ENCODE data around the gene RAD9B. TPM values are rescaled to one million over a fixed set of nuclear protein-coding genes. Genes with fewer than 3 reads are reported as not detected.

The RAD9B gene
- total and polyA plus RNA-seq, 2 experiments from 2014 or later = 0.19 to 0.97 TPM

DNA sequence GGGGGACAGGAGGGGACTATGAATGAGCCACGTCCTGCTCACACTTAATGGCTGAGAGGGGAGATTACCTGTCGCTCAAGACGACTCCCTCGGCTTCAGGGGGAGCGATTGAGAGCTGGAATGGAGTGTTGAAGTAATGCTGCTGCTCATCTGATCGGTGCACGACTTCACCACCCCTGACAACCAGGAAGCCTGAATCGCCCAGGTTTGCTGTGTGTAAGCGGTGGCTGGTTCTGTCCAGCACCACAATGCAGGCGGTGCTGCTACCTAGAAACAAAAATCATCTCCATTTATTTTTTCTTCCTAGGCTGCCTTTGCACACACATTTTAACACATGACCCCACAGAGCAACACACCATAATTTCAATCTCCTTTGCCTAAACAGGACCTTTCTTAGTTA lies 43.7 kb downstream of the RAD9B start:
- Histone ChIP-seq H3K4me3 (no peak overlapping the region; the same call in 1 of the 2 replicates), H3K79me2 (ENCODE audit: insufficient read depth) (0 out of 2 replicates have a peak, but pooled peaks cover 5% of the 10 kb centered on the region), H3K4me1 (ENCODE audit: insufficient read depth) (peaks cover 31% of the 10 kb centered on the region), H3K27me3 (replicated peaks; ENCODE audit: insufficient read depth) (no peaks in the 10 kb centered on the region), H3K27ac (peak overlapping the region; percentile 25; the same call in 1 of the 2 replicates), H3K4me2 (ENCODE audit: unreplicated experiment) (peak overlapping the region; percentile 55), H3K9me3 (ENCODE audit: low read depth) (no peaks in the 10 kb centered on the region), H2AFZ (no peak overlapping the region), H4K20me1 (ENCODE audit: insufficient read depth) (peaks cover 32% of the 10 kb centered on the region), H3F3A (ENCODE audit: insufficient read depth) (peaks cover 46% of the 10 kb centered on the region), H3K9ac (no peak overlapping the region), H3K9me2 (ENCODE audit: insufficient read depth) (no peaks in the 10 kb centered on the region), H3K36me3 (ENCODE audit: low read depth) (no peaks in the 10 kb centered on the region; the same call in 1 of the 2 replicates)
- DNase-seq = peak; percentile 39
- no peak for TF ChIP-seq EZH2phosphoT487 (IDR thresholded peaks at IDR 0.05; ENCODE audit: insufficient read depth, low read depth)
- in situ Hi-C loops (cut with MboI) = no loop called here
- 84 to 86% methylated on average over 10 of the region's 10 CpGs for WGBS, 2 experiments (ENCODE audit: low coverage in 1 of 2, low lambda C conversion rate in 2 of 2, missing lambda C conversion rate in 2 of 2)

DNA sequence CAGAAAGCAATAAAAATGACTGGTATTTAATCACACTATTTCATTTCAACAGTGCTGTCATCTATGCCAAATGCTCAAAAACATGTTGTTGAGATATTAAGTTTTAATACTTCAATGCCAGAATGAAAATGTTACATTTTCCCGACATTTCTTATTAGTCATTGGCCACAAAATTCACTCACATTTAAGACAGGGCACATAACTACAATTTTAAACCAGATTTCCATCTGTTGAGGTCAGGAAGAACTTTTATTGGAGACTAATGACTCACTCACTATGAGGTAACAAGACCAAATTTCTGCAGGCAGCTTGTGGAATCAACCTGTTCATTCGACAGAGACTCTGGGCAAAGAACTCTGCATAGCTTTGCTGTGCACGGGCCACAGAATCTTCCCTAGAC lies 44.2 kb downstream of the RAD9B start:
- Histone ChIP-seq H3K4me3 (no peak overlapping the region; the same call in 1 of the 2 replicates), H3K36me3 (ENCODE audit: low read depth) (no peaks in the 10 kb centered on the region; the same call in 1 of the 2 replicates), H3K9me3 (ENCODE audit: low read depth) (no peaks in the 10 kb centered on the region), H3K27ac (peak overlapping the region; percentile 25; the same call in 1 of the 2 replicates), H3F3A (ENCODE audit: insufficient read depth) (peaks cover 46% of the 10 kb centered on the region), H3K4me1 (ENCODE audit: insufficient read depth) (peaks cover 31% of the 10 kb centered on the region), H3K4me2 (ENCODE audit: unreplicated experiment) (peak overlapping the region; percentile 55), H4K20me1 (ENCODE audit: insufficient read depth) (peaks cover 32% of the 10 kb centered on the region), H3K27me3 (replicated peaks; ENCODE audit: insufficient read depth) (no peaks in the 10 kb centered on the region), H3K9ac (no peak overlapping the region), H3K9me2 (ENCODE audit: insufficient read depth) (no peaks in the 10 kb centered on the region), H3K79me2 (ENCODE audit: insufficient read depth) (peaks cover 8% of the 10 kb centered on the region; the same call in 1 of the 2 replicates), H2AFZ (no peak overlapping the region)
- WGBS, 2 experiments (ENCODE audit: low coverage in 1 of 2, low lambda C conversion rate in 2 of 2, missing lambda C conversion rate in 2 of 2) = 2 to 6% methylated on average over 3 of the region's 3 CpGs
- peak; percentile 90 for DNase-seq
- TF ChIP-seq EZH2 (IDR thresholded peaks at IDR 0.05; ENCODE audit: insufficient read depth, poor library complexity, severe bottlenecking) = no peak
- TF ChIP-seq EZH2phosphoT487 (IDR thresholded peaks at IDR 0.05; ENCODE audit: insufficient read depth, low read depth) = peak; percentile 96
- in situ Hi-C loops (cut with MboI) = no loop called here

DNA sequence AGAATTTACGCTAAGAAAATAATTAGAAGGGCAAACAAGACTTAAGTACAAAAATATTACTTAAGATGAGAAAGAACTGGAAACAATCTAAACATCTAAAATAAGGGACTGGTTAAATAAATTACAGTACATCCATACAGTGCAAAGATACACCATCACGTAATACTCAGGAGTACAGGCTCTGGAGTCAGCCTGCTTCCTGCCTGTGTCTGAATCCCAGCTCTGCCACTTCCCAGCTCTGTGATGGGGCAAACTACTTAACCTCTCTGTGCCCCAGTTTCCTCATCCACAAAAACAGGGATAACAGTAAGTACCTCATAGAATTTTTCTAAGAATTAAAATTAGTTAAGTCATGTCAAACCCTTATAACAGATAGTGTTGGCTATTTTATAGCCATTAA lies 45.0 kb downstream of the RAD9B start:
- peaks cover 12% of the 10 kb centered on the region for H3K79me2 ChIP-seq (ENCODE audit: insufficient read depth)

DNA sequence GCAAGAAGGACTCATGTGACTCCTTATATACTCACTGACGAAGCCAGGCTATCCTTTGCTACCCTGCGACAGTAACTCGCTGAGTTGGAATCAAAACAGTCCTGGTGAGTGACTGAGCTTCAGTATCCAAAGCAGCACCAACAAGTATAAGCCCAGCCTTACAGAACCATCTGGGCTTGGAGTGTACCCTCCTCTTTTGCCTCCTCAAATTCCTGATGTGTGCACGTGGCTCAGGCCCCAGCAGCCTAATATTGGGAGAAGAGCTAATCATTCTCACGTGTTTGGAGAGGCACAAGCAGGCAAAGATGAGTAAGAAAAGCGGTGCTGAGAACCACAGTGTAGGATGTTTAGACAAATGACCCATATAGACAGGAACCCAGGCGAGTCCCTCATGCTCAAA lies 46.5 kb downstream of the RAD9B start:
- peak; percentile 68 for DNase-seq
- Histone ChIP-seq H3K36me3 (ENCODE audit: low read depth) (no peaks in the 10 kb centered on the region; the same call in 1 of the 2 replicates), H3K4me2 (ENCODE audit: unreplicated experiment) (peak overlapping the region; percentile 12), H3K27ac (no peak overlapping the region), H3K27me3 (replicated peaks; ENCODE audit: insufficient read depth) (no peaks in the 10 kb centered on the region), H2AFZ (no peak overlapping the region), H3K79me2 (ENCODE audit: insufficient read depth) (peaks cover 25% of the 10 kb centered on the region), H3K9ac (no peak overlapping the region), H4K20me1 (ENCODE audit: insufficient read depth) (peaks cover 31% of the 10 kb centered on the region), H3K4me3 (no peak overlapping the region), H3F3A (ENCODE audit: insufficient read depth) (peaks cover 39% of the 10 kb centered on the region), H3K9me3 (ENCODE audit: low read depth) (no peaks in the 10 kb centered on the region), H3K4me1 (ENCODE audit: insufficient read depth) (peaks cover 31% of the 10 kb centered on the region), H3K9me2 (ENCODE audit: insufficient read depth) (no peaks in the 10 kb centered on the region)
- TF ChIP-seq EZH2 (IDR thresholded peaks at IDR 0.05; ENCODE audit: insufficient read depth, poor library complexity, severe bottlenecking) = no peak
- WGBS, 2 experiments (ENCODE audit: low coverage in 1 of 2, low lambda C conversion rate in 2 of 2, missing lambda C conversion rate in 2 of 2) = 50 to 51% methylated on average over 7 of the region's 7 CpGs
- in situ Hi-C loops (cut with MboI) = no loop called here

More for the DNA sequence above, 45.0 kb downstream of the RAD9B start:
- no peak for DNase-seq
- WGBS, 2 experiments (ENCODE audit: low coverage in 1 of 2, low lambda C conversion rate in 2 of 2, missing lambda C conversion rate in 2 of 2) = 73 to 81% methylated on average over 2 of the region's 2 CpGs
- TF ChIP-seq EZH2 (IDR thresholded peaks at IDR 0.05; ENCODE audit: insufficient read depth, poor library complexity, severe bottlenecking) = no peak
- TF ChIP-seq EZH2phosphoT487 (IDR thresholded peaks at IDR 0.05; ENCODE audit: insufficient read depth, low read depth) = no peak
- no peaks in the 10 kb centered on the region; the same call in 1 of the 2 replicates for H3K36me3 ChIP-seq (ENCODE audit: low read depth)
- H3K4me2 ChIP-seq (ENCODE audit: unreplicated experiment) = no peak overlapping the region
- no peak overlapping the region for H3K9ac ChIP-seq
- H3F3A ChIP-seq (ENCODE audit: insufficient read depth) = peaks cover 46% of the 10 kb centered on the region
- no peak overlapping the region for H3K4me3 ChIP-seq
- no peaks in the 10 kb centered on the region for H3K9me2 ChIP-seq (ENCODE audit: insufficient read depth)
- H3K9me3 ChIP-seq (ENCODE audit: low read depth) = no peaks in the 10 kb centered on the region
- H3K27ac ChIP-seq = no peak overlapping the region
- peaks cover 31% of the 10 kb centered on the region for H3K4me1 ChIP-seq (ENCODE audit: insufficient read depth)
- no peaks in the 10 kb centered on the region for H3K27me3 ChIP-seq (replicated peaks; ENCODE audit: insufficient read depth)
- no peak overlapping the region for H2AFZ ChIP-seq
- in situ Hi-C loops (cut with MboI) = no loop called here
- H4K20me1 ChIP-seq (ENCODE audit: insufficient read depth) = peaks cover 35% of the 10 kb centered on the region

DNA sequence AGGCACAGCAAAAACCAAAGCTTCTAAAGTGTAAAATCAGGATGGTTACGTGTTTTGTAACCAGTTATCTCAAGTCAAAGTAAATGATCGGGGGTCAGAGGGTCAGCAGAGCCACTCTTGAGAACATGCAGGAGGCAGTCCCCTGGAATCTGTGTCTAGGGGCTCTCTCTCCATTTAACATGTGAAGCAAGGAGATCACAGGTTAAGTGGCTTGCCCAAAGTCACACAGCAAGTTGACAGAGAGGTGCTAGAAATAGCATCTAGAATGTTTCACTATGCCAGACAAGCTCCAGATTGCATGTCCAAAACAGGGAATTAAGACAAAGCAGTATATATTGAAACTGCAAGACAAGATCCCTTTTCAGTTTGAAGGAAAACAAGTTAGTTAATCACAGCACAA lies 47.6 kb downstream of the RAD9B start:
- Histone ChIP-seq H3K4me2 (ENCODE audit: unreplicated experiment) (no peak overlapping the region), H4K20me1 (ENCODE audit: insufficient read depth) (peaks cover 29% of the 10 kb centered on the region), H3K27me3 (replicated peaks; ENCODE audit: insufficient read depth) (no peaks in the 10 kb centered on the region), H3K9me3 (ENCODE audit: low read depth) (no peaks in the 10 kb centered on the region), H3K9me2 (ENCODE audit: insufficient read depth) (no peaks in the 10 kb centered on the region), H3K4me1 (ENCODE audit: insufficient read depth) (peaks cover 36% of the 10 kb centered on the region), H3K4me3 (no peak overlapping the region), H3F3A (ENCODE audit: insufficient read depth) (peaks cover 33% of the 10 kb centered on the region), H3K27ac (no peak overlapping the region), H2AFZ (no peak overlapping the region), H3K79me2 (ENCODE audit: insufficient read depth) (peaks cover 35% of the 10 kb centered on the region), H3K36me3 (ENCODE audit: low read depth) (no peaks in the 10 kb centered on the region; the same call in 1 of the 2 replicates), H3K9ac (no peak overlapping the region)
- no peak for DNase-seq
- TF ChIP-seq EZH2 (IDR thresholded peaks at IDR 0.05; ENCODE audit: insufficient read depth, poor library complexity, severe bottlenecking) (no peak), EZH2phosphoT487 (IDR thresholded peaks at IDR 0.05; ENCODE audit: insufficient read depth, low read depth) (no peak)
- in situ Hi-C loops (cut with MboI) = no loop called here
- 83 to 97% methylated on average over 2 of the region's 2 CpGs for WGBS, 2 experiments (ENCODE audit: low coverage in 1 of 2, low lambda C conversion rate in 2 of 2, missing lambda C conversion rate in 2 of 2)
